ENCODE data around the gene FGFR1OP2.
"Not testable (repeated sequence)": the region's sequence is repeated elsewhere in the genome, so short reads cannot be mapped to it uniquely, and the experiment has no call there.

The FGFR1OP2 gene

DNA sequence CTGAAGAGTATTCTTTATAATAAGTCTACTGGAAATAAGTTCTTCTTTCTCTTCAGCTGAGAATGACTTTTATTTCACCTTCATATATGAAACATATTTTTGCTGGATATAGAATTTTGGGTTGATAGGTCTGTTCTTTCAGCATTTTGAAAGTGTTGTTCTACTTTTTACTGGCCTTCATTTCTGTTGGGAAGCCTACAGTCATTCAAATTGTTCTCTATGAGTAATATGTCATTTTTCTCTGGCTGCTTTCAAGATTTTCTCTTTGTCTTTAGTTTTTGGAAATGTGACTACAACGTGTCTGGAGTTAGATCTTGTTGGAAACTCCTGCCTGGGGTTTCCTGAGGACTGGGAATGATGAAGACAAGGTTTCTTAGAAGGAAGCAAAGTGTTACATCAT, 10.0 kb downstream of the FGFR1OP2 start:
- DNase-seq, result no peak

DNA sequence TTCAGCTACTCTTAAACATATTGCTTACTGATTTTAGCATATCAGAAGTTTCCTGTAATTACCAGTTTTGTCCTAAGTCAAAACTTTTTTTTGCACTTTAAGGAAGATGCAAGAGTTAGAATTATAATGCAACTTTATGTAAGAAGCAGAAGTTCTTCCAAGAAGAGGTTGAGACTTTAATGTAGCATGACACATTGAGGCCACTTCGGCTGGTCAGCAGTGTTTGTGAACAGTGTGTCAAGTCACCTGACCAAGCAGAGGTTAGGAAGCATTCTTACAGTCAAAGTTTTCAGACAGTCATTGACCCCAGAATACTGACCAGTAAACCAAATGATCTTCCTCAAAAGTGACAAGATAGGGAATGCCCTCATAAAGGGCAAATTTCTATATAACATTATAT, 15.2 kb downstream of the FGFR1OP2 start:
- no peak for DNase-seq

DNA sequence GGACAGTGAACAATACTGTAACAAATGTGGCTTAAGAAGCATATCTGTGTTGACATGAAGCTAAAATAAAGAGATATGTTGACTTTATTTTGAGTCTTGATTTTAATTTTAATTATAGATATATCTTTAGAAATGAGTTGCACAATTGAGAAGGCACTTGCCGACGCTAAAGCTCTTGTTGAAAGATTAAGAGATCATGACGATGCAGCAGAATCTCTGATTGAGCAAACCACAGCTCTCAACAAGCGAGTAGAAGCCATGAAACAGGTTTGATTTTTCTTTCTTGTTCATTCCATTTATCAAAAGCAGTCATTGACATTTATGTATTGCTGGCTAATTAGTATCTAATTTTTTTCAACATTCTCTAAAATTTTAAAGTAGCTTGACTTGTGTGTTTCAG, 15.8 kb downstream of the FGFR1OP2 start:
- no peak for DNase-seq

DNA sequence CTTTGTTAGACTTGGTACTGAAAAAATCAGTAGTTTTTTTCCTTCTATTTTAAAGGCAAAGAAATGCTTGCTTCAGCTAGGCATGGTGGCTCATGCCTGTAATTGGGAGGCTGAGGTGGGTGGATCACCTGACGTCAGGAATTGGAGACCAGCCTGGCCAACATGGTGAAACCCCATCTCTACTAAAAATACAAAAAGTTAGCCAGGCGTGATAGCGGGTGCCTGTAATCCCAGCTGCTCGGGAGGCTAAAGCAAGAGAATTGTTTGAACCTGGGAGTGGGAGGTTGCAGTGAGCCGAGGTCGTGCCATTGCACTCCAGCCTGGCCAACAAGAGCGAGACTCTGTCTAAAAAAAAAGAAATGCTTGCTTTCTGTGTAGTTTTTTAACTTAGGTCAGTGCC, 23.1 kb downstream of the FGFR1OP2 start:
- not testable (repeated sequence) for DNase-seq

DNA sequence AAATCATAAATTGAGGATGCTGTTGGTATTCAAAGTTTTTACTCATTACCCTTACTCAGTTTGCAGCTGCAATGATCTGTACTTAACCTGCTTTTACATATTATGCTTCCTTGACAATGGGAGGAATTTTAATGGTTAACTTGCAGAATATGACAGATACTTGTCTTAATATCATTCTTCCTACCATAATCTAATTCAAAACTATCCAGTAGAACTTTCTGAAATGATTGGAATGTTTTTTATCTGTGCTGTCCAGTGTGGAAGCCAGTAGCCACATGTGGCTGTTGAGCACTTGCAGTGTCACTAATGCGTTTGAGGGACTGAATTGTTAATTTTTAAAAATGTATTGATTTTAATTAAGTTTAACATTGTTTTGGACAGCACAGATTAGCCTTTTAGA, 23.5 kb downstream of the FGFR1OP2 start:
- DNase-seq, result no peak

DNA sequence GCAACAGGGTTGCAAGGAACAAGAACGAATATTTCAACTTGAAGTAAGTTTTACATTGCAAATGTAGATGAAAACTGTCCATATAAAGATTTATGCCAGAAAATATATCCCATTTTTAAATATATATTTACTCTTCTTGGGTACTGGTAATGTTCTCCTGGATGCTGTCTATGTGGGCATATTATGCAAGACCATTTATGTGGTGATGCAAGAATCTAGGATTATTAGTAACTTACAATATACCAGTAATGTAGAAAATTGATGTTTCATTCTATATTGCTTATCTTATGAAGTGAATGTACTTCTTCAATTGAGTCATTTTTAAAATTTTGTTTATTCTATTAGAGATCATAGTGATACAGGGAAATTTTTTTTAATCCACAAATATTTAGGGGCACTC, 25.1 kb downstream of the FGFR1OP2 start:
- no peak for DNase-seq

DNA sequence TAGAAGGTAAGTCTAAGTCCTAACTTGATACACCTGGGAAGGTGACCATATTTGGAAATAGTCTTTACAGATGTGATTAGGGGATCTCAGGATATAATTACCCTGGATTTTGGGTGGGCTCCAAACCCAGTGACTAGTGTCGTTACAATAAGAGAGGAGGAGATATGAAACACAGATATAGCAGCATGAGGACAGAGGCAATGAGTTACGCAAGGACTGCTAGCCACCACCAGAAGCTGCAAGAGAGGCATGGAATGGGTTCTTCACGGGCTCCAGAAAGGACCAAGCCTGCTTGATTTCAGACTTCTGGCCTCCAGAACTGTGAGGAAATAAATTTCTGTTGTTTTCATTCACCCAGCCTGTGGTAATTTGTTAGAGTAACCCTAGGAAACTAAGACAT, 28.6 kb downstream of the FGFR1OP2 start:
- DNase-seq, result no peak

DNA sequence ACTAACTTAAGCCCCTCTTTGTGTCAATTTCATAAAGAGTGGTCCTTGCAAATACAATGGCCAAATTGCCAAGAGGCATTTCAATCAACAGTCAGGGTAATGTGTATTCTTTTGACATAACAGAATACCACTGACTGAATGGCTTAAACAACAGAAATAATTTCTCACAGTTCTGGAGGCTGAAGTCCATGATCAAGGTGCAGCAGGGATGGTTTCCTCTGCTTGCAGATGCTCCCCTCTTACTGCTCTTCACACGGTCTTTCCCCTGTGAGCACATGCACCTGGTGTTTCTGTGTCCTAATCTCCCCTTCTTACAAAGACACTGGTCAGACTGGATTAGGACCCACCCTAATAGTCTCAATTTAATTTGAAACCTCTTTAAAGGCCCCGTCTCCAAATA, 31.9 kb downstream of the FGFR1OP2 start:
- no peak for DNase-seq

DNA sequence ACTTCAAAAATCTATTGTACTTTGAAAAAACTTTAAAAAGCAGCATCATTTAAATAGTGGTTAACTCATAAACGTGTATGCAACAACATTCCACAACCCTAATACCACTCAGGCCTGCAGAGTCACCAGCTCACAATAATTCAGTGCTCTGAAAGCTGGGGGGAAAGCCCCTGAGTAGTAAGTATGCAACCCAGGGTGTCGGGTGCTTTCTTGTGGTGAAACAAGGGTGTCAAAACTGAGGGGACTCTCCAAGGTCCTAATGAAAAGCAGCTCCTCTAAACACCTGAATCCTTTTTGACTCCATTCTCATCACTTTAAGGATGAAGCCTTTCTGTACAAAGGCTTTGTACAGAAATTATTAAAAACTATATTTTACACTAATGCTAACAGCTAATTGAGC, 33.7 kb downstream of the FGFR1OP2 start:
- DNase-seq, result peak; percentile 66

DNA sequence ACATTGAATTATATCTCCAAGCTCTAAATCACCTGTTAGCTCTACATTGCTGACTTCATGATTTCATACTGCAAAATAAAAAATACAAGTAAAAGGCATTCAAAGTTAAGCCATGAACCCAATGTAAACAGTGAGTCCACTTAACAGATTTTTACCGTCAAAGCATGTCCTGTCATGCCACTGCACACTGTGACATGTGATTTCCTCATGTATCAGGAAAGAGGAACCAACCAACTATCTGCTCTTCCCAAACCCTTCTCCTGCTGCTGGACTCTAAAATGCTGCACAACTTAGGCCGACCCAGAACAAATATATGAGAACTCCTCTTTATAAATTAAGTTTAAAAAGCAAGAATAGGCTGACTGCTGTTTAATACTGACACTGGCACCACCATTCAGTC, 38.4 kb downstream of the FGFR1OP2 start:
- DNase-seq, result no peak

DNA sequence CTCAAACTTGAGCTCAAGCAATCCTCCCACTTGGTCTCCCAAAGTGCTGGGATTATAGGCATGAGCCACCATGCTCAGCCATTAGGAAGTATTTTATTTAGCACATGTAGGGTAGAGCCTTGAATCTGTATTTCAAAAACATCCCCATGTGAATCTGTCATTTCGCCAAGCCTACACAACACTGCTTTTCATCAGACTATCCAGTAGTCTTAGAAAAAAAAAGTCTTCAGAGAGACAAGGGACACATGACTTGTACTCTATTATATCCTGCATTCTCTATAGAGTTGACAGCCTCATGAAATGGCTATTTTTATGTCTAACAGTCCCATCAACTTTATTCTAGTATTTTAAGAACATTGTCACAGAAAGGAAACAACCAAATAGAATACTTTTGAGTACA, 40.5 kb downstream of the FGFR1OP2 start:
- DNase-seq, result no peak

DNA sequence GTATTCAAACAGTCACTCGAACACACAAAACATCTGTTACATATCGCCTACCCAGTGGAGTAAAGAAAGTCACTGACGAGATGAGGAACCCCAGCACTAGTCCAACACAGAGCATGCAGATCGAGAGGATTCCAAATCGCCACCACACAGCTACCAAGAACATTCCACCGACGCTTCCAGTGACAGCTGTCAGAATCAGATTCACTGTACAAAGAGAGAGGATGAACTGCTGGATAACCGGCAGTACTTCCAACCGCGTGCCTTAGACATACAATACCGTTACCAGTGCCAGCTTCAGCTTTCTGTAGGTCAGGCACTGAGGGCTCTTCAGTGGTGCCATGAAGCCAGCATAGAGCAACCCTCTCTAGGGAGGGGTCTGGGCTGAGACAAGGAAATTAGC, 41.5 kb downstream of the FGFR1OP2 start:
- no peak for DNase-seq

DNA sequence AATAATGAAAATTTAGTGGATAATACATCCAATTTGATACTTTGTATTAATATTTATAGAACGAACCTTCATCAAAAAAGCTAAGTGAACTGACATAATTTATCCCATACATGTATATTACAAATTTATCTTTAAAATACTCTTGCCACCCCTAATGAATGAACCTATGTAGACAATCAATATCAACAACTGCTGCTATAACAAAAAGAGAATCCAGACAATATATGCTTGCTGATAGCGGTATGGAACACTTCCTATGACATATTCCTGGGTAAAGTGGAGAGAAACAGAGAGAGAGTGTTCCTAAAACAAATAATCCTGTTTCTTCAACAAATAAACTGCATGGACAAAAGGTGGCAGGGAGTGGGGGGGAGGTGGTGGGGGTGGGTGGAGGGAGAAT, 44.6 kb downstream of the FGFR1OP2 start:
- no peak for DNase-seq

DNA sequence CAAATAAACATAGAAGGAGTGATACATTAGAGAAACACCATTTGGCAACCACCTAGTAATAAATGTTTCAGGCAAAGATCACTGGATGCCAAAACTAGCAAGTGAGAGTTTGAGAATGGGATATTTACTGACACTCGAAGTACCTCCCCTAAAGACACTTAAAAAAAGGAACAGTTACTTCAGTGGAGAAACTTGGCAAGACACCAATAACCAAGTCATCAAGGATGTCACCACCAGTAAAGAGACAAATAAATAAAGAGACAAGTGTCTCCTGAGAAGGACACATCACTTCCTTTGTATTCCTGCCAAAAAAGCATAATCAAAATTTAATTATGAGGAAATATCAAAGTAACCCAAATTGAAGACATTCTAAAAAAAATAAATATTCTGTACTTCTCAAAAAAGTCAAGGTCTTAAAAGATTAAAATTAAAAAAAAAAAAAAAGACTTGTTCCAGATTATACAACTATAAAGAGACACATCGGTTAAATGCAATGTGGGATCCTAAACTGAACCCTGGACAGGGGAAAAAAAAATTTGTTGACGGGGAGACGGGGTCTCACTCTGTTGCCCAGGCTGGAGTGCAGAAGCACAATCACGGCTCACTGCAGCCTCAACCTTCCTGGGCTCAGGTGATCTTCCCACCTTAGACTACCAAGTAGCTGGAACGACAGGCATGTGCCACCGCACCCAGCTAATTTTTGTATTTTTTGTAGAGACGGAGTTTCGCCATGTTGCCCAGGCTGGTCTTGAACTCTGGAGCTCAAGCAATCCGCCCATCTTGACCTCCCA, 49.6 kb downstream of the FGFR1OP2 start:
- no peak for DNase-seq

DNA sequence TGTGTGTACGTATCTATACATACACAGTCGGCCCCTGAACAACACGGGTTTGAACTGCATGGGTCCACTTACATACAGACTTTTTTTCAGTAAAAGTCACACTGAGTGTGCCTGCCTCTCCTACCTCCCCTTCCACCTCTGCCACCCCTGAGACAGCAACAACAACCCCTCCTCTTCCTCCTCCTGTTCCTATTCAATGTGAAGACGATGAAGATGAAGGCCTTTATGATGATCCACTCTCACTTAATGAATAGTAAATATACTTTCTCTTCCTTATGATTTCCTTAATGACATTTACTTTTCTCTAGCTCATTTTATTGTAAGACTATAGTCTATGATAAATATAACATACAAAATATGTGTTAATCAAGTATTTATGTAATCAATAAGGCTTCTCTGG, 50.4 kb downstream of the FGFR1OP2 start:
- no peak for DNase-seq

DNA sequence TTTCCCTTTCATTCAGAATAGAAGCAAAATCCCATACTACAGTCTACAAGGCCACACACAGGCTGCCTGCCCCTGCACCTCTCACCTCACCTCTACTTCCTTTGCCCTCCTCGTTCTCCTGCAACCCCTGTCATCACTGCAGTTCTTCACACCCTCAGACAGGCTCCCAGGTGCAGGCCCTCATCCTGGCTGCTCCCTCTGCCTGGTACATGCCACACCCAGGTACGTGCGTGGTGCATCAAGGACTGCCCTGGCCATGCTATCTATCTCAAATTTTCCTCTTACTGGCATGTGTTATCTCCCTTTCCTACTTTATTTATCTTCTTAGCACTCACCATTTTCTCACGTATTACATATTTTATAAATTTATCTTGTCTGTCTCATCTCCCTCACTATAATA, 51.6 kb downstream of the FGFR1OP2 start:
- DNase-seq, result no peak

DNA sequence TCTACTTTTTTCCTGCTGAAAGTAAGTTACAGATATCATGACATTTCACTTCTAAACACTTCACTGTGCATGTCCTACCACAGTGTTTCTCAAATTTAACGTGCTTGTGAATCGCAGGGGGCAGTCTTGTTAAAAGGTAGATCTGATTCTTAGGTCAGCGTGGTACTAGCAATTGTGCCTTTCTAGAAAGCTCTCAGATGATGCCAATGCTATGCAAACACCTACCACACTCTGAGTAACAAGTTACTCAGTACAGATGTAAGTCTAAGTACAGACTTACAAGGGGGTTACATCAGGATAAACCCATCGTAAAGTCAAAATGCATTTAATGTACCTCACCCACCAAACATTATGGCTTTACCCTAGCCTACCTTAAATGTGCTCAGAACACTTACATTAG, 53.6 kb downstream of the FGFR1OP2 start:
- DNase-seq, result no peak

DNA sequence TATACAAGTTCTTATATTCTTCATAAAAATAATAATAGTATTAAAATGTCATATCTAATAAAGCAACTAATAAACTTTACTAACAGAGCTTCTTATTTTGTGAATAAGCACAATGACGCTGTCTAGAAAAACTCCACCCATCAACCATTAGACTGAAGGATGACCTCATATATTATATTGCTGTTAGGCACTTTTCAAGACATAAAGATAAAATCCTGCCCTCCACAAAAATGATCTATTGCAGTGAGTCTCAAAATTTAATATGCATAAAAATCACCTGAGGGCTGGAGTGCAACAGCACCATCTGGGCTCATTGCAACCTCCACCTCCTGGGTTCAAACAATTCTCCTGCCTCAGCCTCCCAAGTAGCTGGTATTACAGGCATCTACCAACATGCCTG, 55.8 kb downstream of the FGFR1OP2 start:
- no peak for DNase-seq

DNA sequence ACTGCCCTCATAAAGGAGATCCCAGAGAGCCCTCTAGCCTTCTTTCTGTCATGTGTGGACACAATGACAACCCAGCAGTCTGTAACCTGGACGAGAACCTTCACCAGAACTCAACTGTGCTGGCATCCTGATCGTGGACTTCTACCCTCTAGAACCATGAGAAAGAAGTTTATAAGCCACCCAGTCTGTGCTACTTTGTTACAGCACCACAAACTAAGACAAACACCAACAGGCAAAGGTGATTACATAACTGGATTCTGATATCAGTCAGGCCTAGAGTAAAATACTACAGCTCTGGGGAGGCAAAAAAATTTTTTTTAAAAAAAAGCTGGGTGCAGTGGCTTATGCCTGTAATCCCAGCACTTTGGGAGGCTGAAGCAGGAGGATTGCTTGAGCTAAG, 57.4 kb downstream of the FGFR1OP2 start:
- DNase-seq, result no peak

DNA sequence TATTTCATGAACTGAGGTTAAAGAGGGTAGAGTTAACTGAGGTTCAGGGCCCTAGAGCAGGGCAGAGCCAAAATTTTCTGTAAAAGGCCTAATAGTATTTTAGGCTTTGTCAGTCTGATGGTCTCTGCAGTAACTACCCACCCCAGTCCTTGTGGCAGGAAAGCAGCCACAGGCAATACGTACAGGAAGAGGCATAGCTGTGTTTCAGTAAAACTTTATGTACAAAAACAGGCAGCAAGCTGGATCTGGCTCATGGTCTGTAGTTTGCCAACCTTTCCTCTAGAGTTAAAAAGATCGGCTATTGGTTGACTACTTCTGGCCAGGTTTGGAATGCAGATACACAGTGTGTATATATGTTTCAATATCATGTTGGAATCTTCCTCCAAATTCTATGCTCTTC, 58.7 kb downstream of the FGFR1OP2 start:
- no peak for DNase-seq

DNA sequence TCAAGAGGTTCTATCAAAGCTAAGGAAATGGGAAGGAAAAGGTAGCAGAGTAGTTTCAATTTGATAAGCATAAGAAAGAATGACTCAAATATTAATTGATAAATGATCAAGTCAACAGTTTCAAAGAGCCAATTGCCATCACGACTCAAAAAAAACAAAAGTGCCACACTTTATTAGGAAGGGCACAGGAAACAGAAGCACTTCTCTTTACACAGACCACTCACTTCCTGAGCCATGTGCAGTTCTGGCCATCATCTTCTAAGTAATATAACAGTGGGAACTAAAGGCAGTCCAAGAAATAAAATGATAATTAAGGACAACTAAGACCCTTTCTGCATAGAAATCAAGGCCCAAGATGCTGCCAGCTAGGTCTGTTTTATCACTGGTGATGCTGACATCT, 62.7 kb downstream of the FGFR1OP2 start:
- DNase-seq, result no peak

DNA sequence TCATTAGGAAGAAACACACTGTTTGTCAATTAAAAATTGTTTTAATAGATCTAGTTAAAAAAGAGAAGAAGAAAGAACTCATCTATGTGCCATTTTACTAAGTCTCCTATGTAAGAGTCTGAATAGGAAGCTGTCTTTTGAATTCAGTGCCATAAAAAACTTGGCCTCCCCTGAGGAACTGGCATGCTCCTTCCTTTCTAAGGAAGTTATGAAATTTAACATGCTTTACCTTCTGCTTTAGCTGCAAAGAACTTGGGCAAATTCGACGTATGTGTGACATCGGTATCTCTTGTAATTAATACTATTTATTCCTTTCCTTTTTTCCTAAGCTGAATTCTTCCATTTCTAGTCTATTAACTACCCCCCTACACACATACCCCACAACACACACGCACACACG, 63.4 kb downstream of the FGFR1OP2 start:
- no peak for DNase-seq

DNA sequence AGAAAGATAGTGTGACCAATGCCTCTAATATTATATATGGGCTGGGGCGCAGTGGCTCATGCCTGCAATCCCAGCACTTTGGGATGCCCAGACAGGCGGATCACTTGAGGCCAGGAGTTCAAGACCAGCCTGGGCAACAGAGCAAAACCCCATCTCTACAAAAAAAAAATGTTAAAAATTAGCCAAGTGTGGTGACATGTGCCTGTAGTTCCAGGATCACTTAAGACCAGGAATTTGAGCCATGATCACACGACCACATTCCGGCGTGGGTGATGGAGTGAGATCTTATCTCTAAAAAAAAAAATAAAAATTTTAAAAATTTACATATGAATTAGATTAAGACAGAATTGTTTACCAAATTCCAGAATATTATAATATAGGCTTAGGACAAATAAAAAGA, 63.9 kb downstream of the FGFR1OP2 start:
- no peak for DNase-seq

DNA sequence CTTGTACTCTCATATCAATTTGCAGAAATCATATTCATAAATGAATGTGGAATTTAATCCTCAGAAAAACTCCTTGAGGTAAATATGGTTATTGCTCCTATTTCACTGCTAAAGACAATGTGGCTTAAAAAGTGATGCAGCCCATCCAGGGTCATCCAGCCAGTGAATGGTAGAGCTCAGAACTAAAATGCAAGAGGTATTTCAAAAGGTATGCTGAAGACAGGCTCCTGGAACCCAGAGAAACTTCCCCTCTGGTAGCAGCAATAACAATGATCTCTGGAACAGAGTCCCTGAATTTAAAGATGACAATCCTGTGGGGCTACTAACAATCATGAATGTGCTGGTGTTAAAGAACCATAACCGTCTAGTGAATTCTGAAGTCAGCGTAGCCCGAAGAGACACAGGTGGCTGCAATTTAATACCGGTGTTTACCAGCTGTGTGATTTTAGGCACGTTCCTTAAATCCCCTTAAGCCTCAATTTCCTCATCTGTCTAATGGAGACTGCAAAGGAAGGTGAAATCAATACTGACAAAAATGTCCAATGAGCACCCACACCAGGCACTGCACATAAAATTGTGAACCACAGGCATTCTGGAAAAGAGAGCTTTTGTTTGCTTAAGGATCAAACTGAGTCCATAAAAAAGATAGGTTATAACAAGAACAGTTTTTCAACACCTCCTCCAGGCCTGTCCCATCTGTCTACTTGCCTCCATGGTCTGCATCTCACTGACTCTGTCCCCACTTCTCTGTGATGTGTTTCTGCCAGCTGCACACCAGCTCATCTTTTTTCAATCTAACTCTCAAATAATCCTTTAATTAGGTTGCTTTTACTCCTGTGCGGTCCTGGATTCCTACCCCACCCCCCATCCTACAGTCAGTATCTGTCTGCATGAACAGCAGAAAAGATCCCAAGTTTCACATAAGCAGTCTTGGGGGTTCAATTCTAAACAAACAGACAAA, 65.4 kb downstream of the FGFR1OP2 start:
- no peak for DNase-seq
